Head of caudate nucleus (tissue), 42 donors: ENCODE data around the gene OTUD7B.
"Not testable (repeated sequence)": the region's sequence is repeated elsewhere in the genome, so short reads cannot be mapped to it uniquely, and the experiment has no call there.

Source experiments
- DNase-seq, 42 donors: peaks; one replicate each; pipeline versions ENCODE4 v3.0.0 to v3.0.0-alpha.2; 2020 to 2021; ENCODE audit warnings: mixed read lengths in 7 of 42
- intact Hi-C: fragments of 100-400 bp; cut with DNase I; formaldehyde crosslinking; loops from one replicate; pipeline ENCODE4 v1.15.0; 2022

Gene OTUD7B

GRCh38 chr1:150010393-150011115 lies at the start of gene OTUD7B:
TSS of gene OTUD7B (minus strand) at chr1:150010726. CDS start at chr1:149977510, 33,216 bp downstream.
- intact Hi-C loops = loop anchor here (5.0 kb wide), 1 partner anchor 42 kb away; no protein-coding TSS in a partner anchor

GRCh38 chr1:150060260-150060659 lies 49.7 kb upstream of the OTUD7B start:
- intact Hi-C loops = loop anchor here (10.0 kb wide), 1 partner anchor 125 kb away; no protein-coding TSS in a partner anchor

More at GRCh38 chr1:150010393-150011115, at the start of gene OTUD7B:
- DNase-seq = peak; percentile 55 to 94 (median 88)

GRCh38 chr1:150056407-150056806 lies 45.9 kb upstream of the OTUD7B start:
- intact Hi-C loops = no loop called here
- DNase-seq = no peak

More at GRCh38 chr1:150060260-150060659, 49.7 kb upstream of the OTUD7B start:
- no peak for DNase-seq

GRCh38 chr1:150055507-150055906 lies 45.0 kb upstream of the OTUD7B start:
- intact Hi-C loops = not testable (repeated sequence)

GRCh38 chr1:150053926-150054325 lies 43.4 kb upstream of the OTUD7B start:
- intact Hi-C loops = loop anchor here (5.0 kb wide), 1 partner anchor 42 kb away; the partner anchor contains the start of gene OTUD7B
- DNase-seq = no peak

More at GRCh38 chr1:150055507-150055906, 45.0 kb upstream of the OTUD7B start:
- DNase-seq = not testable (repeated sequence)

- intact Hi-C loops = loop anchor here (5.0 kb wide), 1 partner anchor 40 kb away; the partner anchor contains the start of gene OTUD7B
- DNase-seq = not testable (repeated sequence)
Observed at GRCh38 chr1:150051905-150052412, 41.4 kb upstream of the OTUD7B start.

- no peak for DNase-seq
- intact Hi-C loops = loop anchor here (5.0 kb wide), 1 partner anchor 39 kb away; the partner anchor contains the start of gene OTUD7B
Observed at GRCh38 chr1:150051089-150051373, 40.5 kb upstream of the OTUD7B start.

- no peak for DNase-seq
- intact Hi-C loops = loop anchor here (2.0 to 5.0 kb wide), 2 partner anchors 38 to 87 kb away; partner anchors contain the start of gene OTUD7B
Observed at GRCh38 chr1:150049926-150050325, 39.4 kb upstream of the OTUD7B start.

GRCh38 chr1:150034336-150034735 lies 23.8 kb upstream of the OTUD7B start:
- intact Hi-C loops = no loop called here
- no peak for DNase-seq

GRCh38 chr1:150028322-150028721 lies 17.8 kb upstream of the OTUD7B start:
- intact Hi-C loops = no loop called here

GRCh38 chr1:150024156-150024555 lies 13.6 kb upstream of the OTUD7B start:
- intact Hi-C loops = no loop called here
- no peak for DNase-seq

More at GRCh38 chr1:150028322-150028721, 17.8 kb upstream of the OTUD7B start:
- DNase-seq = no peak

- DNase-seq = no peak
- intact Hi-C loops = no loop called here
Observed at GRCh38 chr1:150022357-150022756, 11.8 kb upstream of the OTUD7B start.

- DNase-seq = no peak
- intact Hi-C loops = no loop called here
Observed at GRCh38 chr1:150021191-150021694, 10.7 kb upstream of the OTUD7B start.

- DNase-seq = no peak
- intact Hi-C loops = no loop called here
Observed at GRCh38 chr1:150020711-150021110, 10.2 kb upstream of the OTUD7B start.

GRCh38 chr1:150018165-150018564 lies 7.6 kb upstream of the OTUD7B start:
- intact Hi-C loops = no loop called here
- DNase-seq = no peak

- DNase-seq = no peak
- intact Hi-C loops = no loop called here
Observed at GRCh38 chr1:150017206-150017750, 6.8 kb upstream of the OTUD7B start.

- DNase-seq = no peak
- intact Hi-C loops = no loop called here
Observed at GRCh38 chr1:150015651-150016131, 5.2 kb upstream of the OTUD7B start.

GRCh38 chr1:150012611-150013010 lies 2.1 kb upstream of the OTUD7B start:
- intact Hi-C loops = loop anchor here (5.0 kb wide), 1 partner anchor 40 kb away; no protein-coding TSS in a partner anchor
- peak; percentile 70 to 96 (median 91) for DNase-seq

- DNase-seq = peak in 38 of 42 donors; percentile 17 to 80 (median 42)
- intact Hi-C loops = loop anchor here (5.0 kb wide), 1 partner anchor 43 kb away; no protein-coding TSS in a partner anchor
Observed at GRCh38 chr1:150009604-150010392, 728 bp downstream of the OTUD7B start.
